ENCODE data around the gene TEAD1. TPM values are rescaled to one million over a fixed set of nuclear protein-coding genes. Genes with fewer than 3 reads are reported as not detected.

TEAD1 gene
- total and polyA plus RNA-seq, 9 of the 15 experiments (the other 6 are each of a cell fraction or from before 2014, with no cell fraction given) = 1.7 to 17.7 (median 10.8) TPM

- TF ChIP-seq E2F5 (CRISPR knock-in tag; IDR thresholded peaks at IDR 0.05) (no peak), KLF16 (IDR thresholded peaks at IDR 0.05) (peak; percentile 54; the same call in 1 of the 2 replicates), FOXK2 (conservative IDR thresholded peaks at IDR 0.05 in 1 of 2, IDR thresholded peaks at IDR 0.05 in 1 of 2; ENCODE audit: low read depth in 2 of 2) (peak in 1 of 2 experiments; percentile 28; a peak in 1 of 4 replicates), TOE1 (IDR thresholded peaks at IDR 0.05; ENCODE audit: borderline replicate concordance) (peak; percentile 91), TOE1 (CRISPR knock-in tag; IDR thresholded peaks at IDR 0.05; ENCODE audit: borderline replicate concordance, low read depth) (no peak), BRCA1 (IDR thresholded peaks at IDR 0.05) (no peak), BRCA1 (CRISPR knock-in tag; IDR thresholded peaks at IDR 0.05) (no peak), MYC (IDR thresholded peaks at IDR 0.05; ENCODE audit: low read depth, low read length) (peak; percentile 37; the same call in 1 of the 2 replicates), MYC (CRISPR knock-in tag; IDR thresholded peaks at IDR 0.05; ENCODE audit: borderline replicate concordance, low read depth) (no peak), HMG20A (CRISPR knock-in tag; conservative IDR thresholded peaks at IDR 0.05) (no peak), SMARCA4 (IDR thresholded peaks at IDR 0.05) (peak; percentile 93), NFIC (IDR thresholded peaks at IDR 0.05) (peak; percentile 74), MTA2 (IDR thresholded peaks at IDR 0.05; ENCODE audit: low read depth) (peak; percentile 63), NCOA4 (IDR thresholded peaks at IDR 0.05; ENCODE audit: partially characterized antibody) (no peak), SRSF1 (IDR thresholded peaks at IDR 0.05; ENCODE audit: low read depth, low read length) (no peak), CBX5 (IDR thresholded peaks at IDR 0.05; ENCODE audit: borderline replicate concordance, low read depth) (no peak), GTF2B (IDR thresholded peaks at IDR 0.05; ENCODE audit: extremely low read depth, insufficient read length) (no peak), SOX6 (IDR thresholded peaks at IDR 0.05) (peak; percentile 89), GATA2 (CRISPR knock-in tag; IDR thresholded peaks at IDR 0.05) (0 out of 2 replicates have a peak, but pooled peaks have one; percentile 47), HDAC2 (IDR thresholded peaks at IDR 0.05) (peak; percentile 47; the same call in 1 of the 2 replicates), SRSF3 (IDR thresholded peaks at IDR 0.05; ENCODE audit: insufficient read depth, low read length) (no peak), HNRNPLL (IDR thresholded peaks at IDR 0.05; ENCODE audit: low read depth, low read length, poor library complexity, severe bottlenecking) (no peak), TEAD4 (IDR thresholded peaks at IDR 0.05; ENCODE audit: low read length) (peak; percentile 85), TEAD4 (CRISPR knock-in tag; IDR thresholded peaks at IDR 0.05; ENCODE audit: borderline replicate concordance) (no peak), NR4A1 (CRISPR knock-in tag; IDR thresholded peaks at IDR 0.05) (no peak), NR4A1 (tag; IDR thresholded peaks at IDR 0.05) (no peak)
- TF ChIP-seq, protein P1, sequence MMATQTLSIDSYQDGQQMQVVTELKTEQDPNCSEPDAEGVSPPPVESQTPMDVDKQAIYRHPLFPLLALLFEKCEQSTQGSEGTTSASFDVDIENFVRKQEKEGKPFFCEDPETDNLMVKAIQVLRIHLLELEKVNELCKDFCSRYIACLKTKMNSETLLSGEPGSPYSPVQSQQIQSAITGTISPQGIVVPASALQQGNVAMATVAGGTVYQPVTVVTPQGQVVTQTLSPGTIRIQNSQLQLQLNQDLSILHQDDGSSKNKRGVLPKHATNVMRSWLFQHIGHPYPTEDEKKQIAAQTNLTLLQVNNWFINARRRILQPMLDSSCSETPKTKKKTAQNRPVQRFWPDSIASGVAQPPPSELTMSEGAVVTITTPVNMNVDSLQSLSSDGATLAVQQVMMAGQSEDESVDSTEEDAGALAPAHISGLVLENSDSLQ (IDR thresholded peaks at IDR 0.05) = peak; percentile 67
These were observed 179.6 kb downstream of the TEAD1 start (continued) for GRCh38 chr11:12853652-12854296.
